GM18517 (cell line): Measurements from ENCODE around the gene EVI2B.
"Not testable (repeated sequence)": the region's sequence is repeated elsewhere in the genome, so short reads cannot be mapped to it uniquely, and the experiment has no call there.

Source experiments
- ATAC-seq: cut with Tn5 transposase; IDR thresholded peaks from one replicate; pipeline ENCODE4 v1.9.1; 2021; ENCODE audit warnings: mild to moderate bottlenecking, moderate library complexity; ENCODE audit not compliant: unreplicated experiment

EVI2B gene

GRCh38 chr17:31311526-31311925 is 2.3 kb downstream of the EVI2B start:
- ATAC-seq: no peak

GRCh38 chr17:31310886-31311285 is 3.0 kb downstream of the EVI2B start:
- ATAC-seq: no peak

- ATAC-seq: no peak
Measured at GRCh38 chr17:31310260-31310659, 3.6 kb downstream of the EVI2B start.

GRCh38 chr17:31309556-31309955 is 4.3 kb downstream of the EVI2B start:
- ATAC-seq: peak; percentile 39

- no peak for ATAC-seq
Measured at GRCh38 chr17:31308372-31309334, 5.2 kb downstream of the EVI2B start.

- ATAC-seq: no peak
Measured at GRCh38 chr17:31307640-31308039, 6.2 kb downstream of the EVI2B start.

- ATAC-seq: no peak
Measured at GRCh38 chr17:31299624-31300023, 14.2 kb downstream of the EVI2B start.

- no peak for ATAC-seq
Measured at GRCh38 chr17:31297090-31297489, 16.8 kb downstream of the EVI2B start, which contains the start of gene OMG. Gene OMG, minus strand, starts transcription at chr17:31297239. Its CDS starts 908 bp downstream, at chr17:31296331.

- ATAC-seq: no peak
Measured at GRCh38 chr17:31296142-31296541, 17.7 kb downstream of the EVI2B start.

- no peak for ATAC-seq
Measured at GRCh38 chr17:31295489-31295871, 18.4 kb downstream of the EVI2B start.

- no peak for ATAC-seq
Measured at GRCh38 chr17:31294820-31295488, 18.9 kb downstream of the EVI2B start.

GRCh38 chr17:31294231-31294630 is 19.6 kb downstream of the EVI2B start:
- no peak for ATAC-seq

- ATAC-seq: no peak
Measured at GRCh38 chr17:31293581-31293980, 20.3 kb downstream of the EVI2B start.

GRCh38 chr17:31291820-31292219 is 22.0 kb downstream of the EVI2B start:
- ATAC-seq: no peak

- no peak for ATAC-seq
Measured at GRCh38 chr17:31289790-31290189, 24.1 kb downstream of the EVI2B start.

GRCh38 chr17:31287932-31288331 is 25.9 kb downstream of the EVI2B start:
- not testable (repeated sequence) for ATAC-seq

- no peak for ATAC-seq
Measured at GRCh38 chr17:31286587-31286986, 27.3 kb downstream of the EVI2B start.

- no peak for ATAC-seq
Measured at GRCh38 chr17:31283841-31284240, 30.0 kb downstream of the EVI2B start.

GRCh38 chr17:31281061-31281460 is 32.8 kb downstream of the EVI2B start:
- ATAC-seq: no peak

GRCh38 chr17:31279401-31279800 is 34.5 kb downstream of the EVI2B start:
- ATAC-seq: no peak

- no peak for ATAC-seq
Measured at GRCh38 chr17:31275116-31275515, 38.7 kb downstream of the EVI2B start.

GRCh38 chr17:31274252-31274651 is 39.6 kb downstream of the EVI2B start:
- no peak for ATAC-seq
